Body of pancreas (tissue), 4 donors: ENCODE measurements around the gene DEFB129. TPM values are rescaled to one million over a fixed set of nuclear protein-coding genes. Genes with fewer than 3 reads are reported as not detected.
"Not testable (repeated sequence)": the region's sequence is repeated elsewhere in the genome, so short reads cannot be mapped to it uniquely, and the experiment has no call there.

Experiments
- ATAC-seq: fragments of 150-250 bp; one replicate; pipeline ENCODE4 v1.9.1; 2016
- DNase-seq, 4 donors: peaks; one replicate each; pipeline ENCODE4 v3.0.0-alpha.2; 2019
- H3K27ac ChIP-seq, 4 donors: fragments of 200-600 bp; sonication (generic); 1 replicate in 3 of 4; 2 replicates in 1 of 4; pipeline versions ENCODE4 v1.5.1 to v1.6.1; 2016 to 2019; ENCODE audit warnings: mild to moderate bottlenecking in 1 of 4, mixed read lengths in 1 of 4, moderate library complexity in 1 of 4
- H3K27me3 ChIP-seq, 2 donors: fragments of 200-600 bp; sonication (generic); one replicate each; pipeline ENCODE4 v1.6.0; 2016; ENCODE audit warnings: mild to moderate bottlenecking in 1 of 2
- H3K36me3 ChIP-seq, 2 donors: fragments of 200-600 bp; sonication (generic); replicated peaks in 1 of 2; 2 replicates each; pipeline ENCODE4 v1.5.1; 2016; ENCODE audit warnings: low read depth in 2 of 2; ENCODE audit not compliant: insufficient read depth in 1 of 2
- H3K4me1 ChIP-seq: fragments of 200-600 bp; sonication (generic); one replicate; pipeline ENCODE4 v1.6.0; 2016
- H3K4me3 ChIP-seq, 2 donors: fragments of 200-600 bp; sonication (generic); 1 replicate in 1 of 2; 2 replicates in 1 of 2; pipeline ENCODE4 v1.5.1; 2016 to 2019
- H3K9me3 ChIP-seq, 3 donors: fragments of 200-600 bp; sonication (generic); 1 replicate in 2 of 3; 2 replicates in 1 of 3; pipeline ENCODE4 v1.5.1; 2016
- CTCF ChIP-seq, 7 experiments: fragments of 450-650 bp in 4 of 7; fragments of 200-600 bp in 3 of 7; sonication (generic) in 3 of 7; IDR thresholded peaks; one replicate each; pipeline ENCODE4 v1.5.1; 2016 to 2019; ENCODE audit warnings: antibody characterized with exemption in 7 of 7
- POLR2A ChIP-seq, 3 donors: fragments of 450-650 bp; IDR thresholded peaks; one replicate each; pipeline ENCODE4 v1.6.1; 2016; ENCODE audit warnings: antibody characterized with exemption in 3 of 3, mild to moderate bottlenecking in 2 of 3
- WGBS, 2 donors: methylation state at CpG; one replicate each; pipeline ENCODE4 v1.1.5; 2017; 5-methylcytosine and 5-hydroxymethylcytosine counted together
- intact Hi-C: fragments of 100-400 bp; cut with DNase I; formaldehyde crosslinking; loops from one replicate; pipeline ENCODE4 v1.15.1; 2023
- total RNA-seq, 2 donors: library from RNA; depleted of rRNA; stranded (reverse); fragments of >200 nt; gene quantifications; one replicate each; pipeline ENCODE4 v1.1.0, GENCODE V29; 2016

The DEFB129 gene
- total RNA-seq, 2 donors from 2014 or later: not detected

DNA sequence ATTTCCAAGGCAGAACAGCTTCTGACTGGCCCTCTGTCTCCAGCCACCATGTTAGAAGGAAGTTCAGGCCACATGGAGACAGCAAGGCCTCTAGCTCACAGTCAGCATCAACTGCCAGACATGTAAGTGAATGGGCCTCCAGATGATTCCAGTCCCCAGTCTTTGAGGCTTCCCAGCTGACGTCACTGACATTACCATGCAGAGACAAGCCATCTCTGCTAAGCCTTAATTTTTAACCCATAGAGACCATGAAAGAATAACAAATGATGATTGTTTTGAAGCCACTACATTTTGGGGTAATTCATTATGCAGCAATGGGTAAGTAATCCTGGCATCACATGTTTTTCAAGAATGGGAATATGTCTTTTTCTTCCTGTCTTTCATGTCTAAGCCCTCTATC lies 11.3 kb upstream of the DEFB129 start:
- WGBS, 2 donors: 63 to 80% methylated on average over 1 of the region's 1 CpG
- no peak for DNase-seq

DNA sequence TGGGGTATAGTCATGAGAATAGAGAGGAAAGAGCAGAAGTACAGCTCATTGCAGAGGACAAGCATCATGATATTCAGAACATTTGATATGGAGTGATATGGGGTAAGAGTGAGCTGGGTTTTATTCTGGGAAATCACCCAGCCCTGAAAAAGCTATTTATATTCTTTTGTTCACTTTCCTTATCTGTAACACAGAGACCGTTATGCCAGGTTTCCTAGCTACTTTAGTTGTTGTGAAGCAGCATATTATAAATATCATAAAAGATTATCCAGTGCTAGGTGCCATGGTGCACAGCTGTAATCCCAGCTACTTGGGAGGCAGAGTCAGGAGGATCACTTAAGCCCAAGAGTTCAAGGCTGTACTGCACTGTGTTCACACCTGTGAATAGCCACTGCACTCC lies 9.8 kb upstream of the DEFB129 start:
- intact Hi-C loops: no loop called here

More for the DNA sequence above, 11.3 kb upstream of the DEFB129 start:
- Histone ChIP-seq H3K36me3 (no peaks in the 10 kb centered on the region), H3K4me3 (no peak overlapping the region), H3K27ac (no peak overlapping the region), H3K9me3 (no peaks in the 10 kb centered on the region), H3K4me1 (no peaks in the 10 kb centered on the region), H3K27me3 (peaks cover 0 to 12% of the 10 kb centered on the region in 2 donors)
- intact Hi-C loops: no loop called here
- no peak for TF ChIP-seq POLR2A (IDR thresholded peaks at IDR 0.05)
- no peak for TF ChIP-seq CTCF (IDR thresholded peaks at IDR 0.05)
- no peak for ATAC-seq

GRCh38 chr20:219290-220115 lies 7.6 kb upstream of the DEFB129 start:
- H3K9me3 ChIP-seq: no peaks in the 10 kb centered on the region
- ATAC-seq (no peak), DNase-seq (peak in 1 of 4 donors; percentile 2)
- no peaks in the 10 kb centered on the region for H3K4me1 ChIP-seq
- H3K4me3 ChIP-seq: no peak overlapping the region
- no peaks in the 10 kb centered on the region for H3K36me3 ChIP-seq
- H3K27me3 ChIP-seq: peaks cover 0 to 12% of the 10 kb centered on the region in 2 donors
- intact Hi-C loops: no loop called here
- no peak overlapping the region for H3K27ac ChIP-seq
- WGBS, 2 donors: 0 to 4% methylated on average over 1 of the region's 1 CpG
- TF ChIP-seq POLR2A (IDR thresholded peaks at IDR 0.05) (no peak), CTCF (IDR thresholded peaks at IDR 0.05) (peak in 4 of 7 experiments; percentile 20 to 24 (median 22))

More for the DNA sequence above, 9.8 kb upstream of the DEFB129 start:
- H3K4me3 ChIP-seq: no peak overlapping the region
- no peaks in the 10 kb centered on the region for H3K36me3 ChIP-seq
- no peak overlapping the region for H3K27ac ChIP-seq
- H3K4me1 ChIP-seq: no peaks in the 10 kb centered on the region
- DNase-seq (no peak), ATAC-seq (no peak)
- no peak for TF ChIP-seq CTCF (IDR thresholded peaks at IDR 0.05)
- TF ChIP-seq POLR2A (IDR thresholded peaks at IDR 0.05): no peak
- WGBS, 2 donors: 38 to 40% methylated on average over 1 of the region's 1 CpG
- H3K9me3 ChIP-seq: no peaks in the 10 kb centered on the region
- peaks cover 0 to 12% of the 10 kb centered on the region in 2 donors for H3K27me3 ChIP-seq

DNA sequence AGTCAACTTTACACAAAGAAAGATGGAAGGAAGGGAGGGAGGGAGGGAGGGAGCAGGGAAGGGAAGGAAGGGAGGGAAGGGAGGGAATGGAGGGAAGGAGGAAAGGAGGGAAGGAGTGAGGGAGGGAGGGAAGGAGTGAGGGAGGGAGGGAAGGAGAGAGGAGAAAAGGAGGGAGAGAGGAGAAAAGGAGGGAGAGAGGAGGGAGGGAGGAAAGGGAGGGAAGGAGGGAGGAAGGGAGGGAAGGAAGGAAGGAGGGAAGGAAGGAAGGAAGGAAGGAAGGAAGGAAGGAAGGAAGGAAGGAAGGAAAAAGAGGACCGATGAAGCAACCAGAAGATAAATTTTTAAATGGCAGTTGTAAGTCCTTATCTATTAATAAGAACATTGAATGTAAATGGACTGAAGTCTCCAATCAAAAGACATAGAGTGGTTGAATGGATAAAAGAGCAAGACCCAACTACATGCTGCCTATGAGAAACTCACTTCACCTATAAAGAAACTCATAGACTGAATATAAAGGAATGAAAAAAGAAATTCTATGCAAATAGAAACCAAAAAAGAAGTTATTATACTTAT lies 5.7 kb upstream of the DEFB129 start:
- Histone ChIP-seq H3K9me3 (no peaks in the 10 kb centered on the region), H3K27ac (no peak overlapping the region), H3K4me3 (no peak overlapping the region), H3K36me3 (no peaks in the 10 kb centered on the region), H3K27me3 (peaks cover 0 to 12% of the 10 kb centered on the region in 2 donors), H3K4me1 (no peaks in the 10 kb centered on the region)
- intact Hi-C loops: no loop called here
- DNase-seq: no peak
- no peak for ATAC-seq
- WGBS, 2 donors: 28 to 57% methylated on average over 1 of the region's 1 CpG
- TF ChIP-seq CTCF (IDR thresholded peaks at IDR 0.05) (no peak), POLR2A (IDR thresholded peaks at IDR 0.05) (no peak)

- H3K27ac ChIP-seq, ATAC-seq, H3K4me3 ChIP-seq, H3K4me1 ChIP-seq, DNase-seq, H3K9me3 ChIP-seq, intact Hi-C loops, H3K36me3 ChIP-seq, H3K27me3 ChIP-seq: not testable (repeated sequence)
- 74 to 75% methylated on average over 3 of the region's 3 CpGs for WGBS, 2 donors
These were observed 1.2 kb upstream of the DEFB129 start for GRCh38 chr20:225879-226278.
